Upper lobe of right lung (tissue), 1 donor: Measurements from ENCODE around the gene FMNL3. TPM values are rescaled to one million over a fixed set of nuclear protein-coding genes. Genes with fewer than 3 reads are reported as not detected.

ENCODE experiments used
- ATAC-seq: fragments of 200-7000 bp; cut with Tn5 transposase; one replicate; pipeline ENCODE4 v1.9.1; 2020; ENCODE audit warnings: mild to moderate bottlenecking, moderate library complexity
- DNase-seq: peaks from one replicate; pipeline ENCODE4 v3.0.0-alpha.2; 2020
- H3K27ac ChIP-seq: fragments of 200-600 bp; one replicate; pipeline ENCODE4 v1.8.0; 2022
- H3K27me3 ChIP-seq: fragments of 200-600 bp; one replicate; pipeline ENCODE4 v1.8.0; 2022; ENCODE audit warnings: mild to moderate bottlenecking
- H3K36me3 ChIP-seq: fragments of 200-600 bp; one replicate; pipeline ENCODE4 v1.8.0; 2022
- H3K4me1 ChIP-seq: fragments of 200-600 bp; one replicate; pipeline ENCODE4 v1.8.0; 2022
- H3K4me3 ChIP-seq: fragments of 200-600 bp; one replicate; pipeline ENCODE4 v1.8.0; 2022; ENCODE audit warnings: mild to moderate bottlenecking
- H3K9me3 ChIP-seq: fragments of 200-600 bp; one replicate; pipeline ENCODE4 v1.8.0; 2022
- intact Hi-C: fragments of 100-400 bp; cut with DNase I; formaldehyde crosslinking; loops from one replicate; pipeline ENCODE4 v1.11.0; 2022
- total RNA-seq: library from RNA; stranded (reverse); fragmentation: NEBNext Ultra II Directional; extraction: Animal tissue kit (Norgen Biotek cat#: 25700); gene quantifications from one replicate; pipeline ENCODE4 v1.2.1, GENCODE V29; 2021
- TF ChIP-seq, protein P1 (sequence below): fragments of 200-600 bp; IDR thresholded peaks from one replicate; pipeline ENCODE4 v1.8.0; 2022; ENCODE audit warnings: antibody characterized with exemption
- donor health status: DM: no; HTN: yes; CAD: no; lungs with severe emphysema.

Gene FMNL3
- total RNA-seq, 1 donor from 2014 or later, result 40.3 TPM

GRCh38 chr12:49626836-49627235 lies 80.4 kb downstream of the FMNL3 start:
- H3K4me3 ChIP-seq, result no peak overlapping the region
- no peaks in the 10 kb centered on the region for H3K36me3 ChIP-seq
- H3K27me3 ChIP-seq, result no peaks in the 10 kb centered on the region
- DNase-seq (no peak), ATAC-seq (no peak)
- intact Hi-C loops, result no loop called here
- TF ChIP-seq, protein P1, sequence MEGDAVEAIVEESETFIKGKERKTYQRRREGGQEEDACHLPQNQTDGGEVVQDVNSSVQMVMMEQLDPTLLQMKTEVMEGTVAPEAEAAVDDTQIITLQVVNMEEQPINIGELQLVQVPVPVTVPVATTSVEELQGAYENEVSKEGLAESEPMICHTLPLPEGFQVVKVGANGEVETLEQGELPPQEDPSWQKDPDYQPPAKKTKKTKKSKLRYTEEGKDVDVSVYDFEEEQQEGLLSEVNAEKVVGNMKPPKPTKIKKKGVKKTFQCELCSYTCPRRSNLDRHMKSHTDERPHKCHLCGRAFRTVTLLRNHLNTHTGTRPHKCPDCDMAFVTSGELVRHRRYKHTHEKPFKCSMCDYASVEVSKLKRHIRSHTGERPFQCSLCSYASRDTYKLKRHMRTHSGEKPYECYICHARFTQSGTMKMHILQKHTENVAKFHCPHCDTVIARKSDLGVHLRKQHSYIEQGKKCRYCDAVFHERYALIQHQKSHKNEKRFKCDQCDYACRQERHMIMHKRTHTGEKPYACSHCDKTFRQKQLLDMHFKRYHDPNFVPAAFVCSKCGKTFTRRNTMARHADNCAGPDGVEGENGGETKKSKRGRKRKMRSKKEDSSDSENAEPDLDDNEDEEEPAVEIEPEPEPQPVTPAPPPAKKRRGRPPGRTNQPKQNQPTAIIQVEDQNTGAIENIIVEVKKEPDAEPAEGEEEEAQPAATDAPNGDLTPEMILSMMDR, result no peak
- H3K27ac ChIP-seq, result no peak overlapping the region
- no peaks in the 10 kb centered on the region for H3K9me3 ChIP-seq
- H3K4me1 ChIP-seq, result peaks cover 13% of the 10 kb centered on the region

GRCh38 chr12:49626169-49626835 lies 80.9 kb downstream of the FMNL3 start:
- TF ChIP-seq, protein P1, result no peak
- H3K27ac ChIP-seq, result no peak overlapping the region
- no peaks in the 10 kb centered on the region for H3K9me3 ChIP-seq
- intact Hi-C loops, result no loop called here
- ATAC-seq (no peak), DNase-seq (no peak)
- no peaks in the 10 kb centered on the region for H3K36me3 ChIP-seq
- H3K27me3 ChIP-seq, result no peaks in the 10 kb centered on the region
- no peak overlapping the region for H3K4me3 ChIP-seq
- peaks cover 18% of the 10 kb centered on the region for H3K4me1 ChIP-seq

DNA sequence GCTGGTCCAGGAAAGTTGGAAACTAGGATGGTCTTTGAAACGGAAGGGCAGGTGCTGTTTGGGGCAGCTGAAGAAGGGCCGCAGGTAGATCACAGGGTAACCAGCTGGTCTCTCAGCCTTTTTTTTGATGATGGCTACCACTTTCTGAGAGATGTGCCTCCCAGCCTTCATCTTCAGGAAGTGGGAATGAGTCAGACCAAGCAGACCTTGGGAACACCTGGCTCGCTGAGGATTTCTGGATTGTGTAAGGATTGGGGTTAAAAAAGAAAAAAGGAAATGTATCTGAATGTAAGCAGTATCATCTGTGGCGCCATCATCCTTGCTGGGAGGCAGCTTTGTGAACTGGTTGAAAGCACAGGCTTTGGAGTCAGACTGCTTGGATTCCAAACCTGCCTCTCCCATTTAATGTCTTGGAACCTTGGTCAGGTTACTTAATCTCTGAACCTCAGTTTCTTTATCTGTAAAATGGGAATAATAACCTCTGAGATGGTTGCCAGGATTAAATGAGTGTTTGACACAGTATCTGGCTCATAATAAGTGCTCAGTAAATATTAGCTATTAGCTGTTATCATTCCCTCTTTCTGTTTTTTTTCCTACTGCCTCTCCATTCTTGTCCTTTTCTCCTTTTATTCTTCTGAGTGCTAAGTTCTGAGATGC lies 82.2 kb downstream of the FMNL3 start:
- no peak overlapping the region for H3K27ac ChIP-seq
- TF ChIP-seq, protein P1, result no peak

GRCh38 chr12:49623142-49623904 lies 83.9 kb downstream of the FMNL3 start, which contains the start of gene PRPF40B:
Gene PRPF40B (plus strand): TSS chr12:49623561. CDS start chr12:49623591, 30 bp downstream.
- peaks cover 20% of the 10 kb centered on the region for H3K4me1 ChIP-seq
- intact Hi-C loops, result no loop called here
- ATAC-seq, result peak; percentile 96
- TF ChIP-seq, protein P1, result peak; percentile 44
- no peaks in the 10 kb centered on the region for H3K27me3 ChIP-seq
- peak; percentile 94 for DNase-seq
- H3K9me3 ChIP-seq, result no peaks in the 10 kb centered on the region
- H3K27ac ChIP-seq, result peak within 1 kb of the TSS; percentile 82
- H3K4me3 ChIP-seq, result peak within 1 kb of the TSS; percentile 57
- no peaks in the 10 kb centered on the region for H3K36me3 ChIP-seq

More for the DNA sequence above, 82.2 kb downstream of the FMNL3 start:
- ATAC-seq, result no peak
- no peak for DNase-seq
- H3K36me3 ChIP-seq, result no peaks in the 10 kb centered on the region
- intact Hi-C loops, result no loop called here
- no peaks in the 10 kb centered on the region for H3K9me3 ChIP-seq
- H3K4me1 ChIP-seq, result peaks cover 20% of the 10 kb centered on the region
- H3K27me3 ChIP-seq, result no peaks in the 10 kb centered on the region
- no peak overlapping the region for H3K4me3 ChIP-seq

- peak overlapping the region; percentile 82 for H3K27ac ChIP-seq
- H3K36me3 ChIP-seq, result no peaks in the 10 kb centered on the region
- H3K4me3 ChIP-seq, result peak overlapping the region; percentile 57
- no peaks in the 10 kb centered on the region for H3K27me3 ChIP-seq
- TF ChIP-seq, protein P1, result no peak
- peak; percentile 17 for ATAC-seq
- no peak for DNase-seq
- intact Hi-C loops, result no loop called here
- H3K9me3 ChIP-seq, result no peaks in the 10 kb centered on the region
- peaks cover 20% of the 10 kb centered on the region for H3K4me1 ChIP-seq
Measured at GRCh38 chr12:49622501-49623141, 84.6 kb downstream of the FMNL3 start.
